Right forelimb (tissue), 1 donor: Measurements from ENCODE around the gene TMEM219.
A peak's percentile ranks its signal among the peaks of the same experiment; 100 is the strongest.

Experiments
- DNase-seq: peaks from one replicate; pipeline ENCODE4 v3.0.0-alpha.2; 2018

TMEM219 gene

GRCh38 chr16:29983420-29984136 lies 21.7 kb downstream of the TMEM219 start:
- DNase-seq, result no peak

GRCh38 chr16:29984137-29984763 lies 22.4 kb downstream of the TMEM219 start:
- DNase-seq, result no peak

- DNase-seq, result no peak
These were observed 22.9 kb downstream of the TMEM219 start for GRCh38 chr16:29984764-29985147.

GRCh38 chr16:29985271-29985811 lies 23.5 kb downstream of the TMEM219 start:
- DNase-seq, result no peak

- DNase-seq, result no peak
These were observed 24.4 kb downstream of the TMEM219 start for GRCh38 chr16:29986231-29986630.

- no peak for DNase-seq
These were observed 25.1 kb downstream of the TMEM219 start for GRCh38 chr16:29986931-29987330.

- no peak for DNase-seq
These were observed 25.6 kb downstream of the TMEM219 start for GRCh38 chr16:29987371-29988085.

GRCh38 chr16:29988346-29989075 lies 26.6 kb downstream of the TMEM219 start:
- no peak for DNase-seq

GRCh38 chr16:29989111-29989858 lies 27.4 kb downstream of the TMEM219 start:
- no peak for DNase-seq

GRCh38 chr16:29990034-29990433 lies 28.2 kb downstream of the TMEM219 start:
- DNase-seq, result no peak

- no peak for DNase-seq
These were observed 29.1 kb downstream of the TMEM219 start for GRCh38 chr16:29990883-29991570.

GRCh38 chr16:29991571-29991904 lies 29.7 kb downstream of the TMEM219 start:
- DNase-seq, result no peak

- no peak for DNase-seq
These were observed 30.6 kb downstream of the TMEM219 start for GRCh38 chr16:29992344-29992967.

- DNase-seq, result no peak
These were observed 31.5 kb downstream of the TMEM219 start for GRCh38 chr16:29993191-29993902.

GRCh38 chr16:29993903-29994599 lies 32.2 kb downstream of the TMEM219 start:
- no peak for DNase-seq

- no peak for DNase-seq
These were observed 32.9 kb downstream of the TMEM219 start for GRCh38 chr16:29994600-29995323.

GRCh38 chr16:29995324-29995910 lies 33.5 kb downstream of the TMEM219 start, which contains the start of gene HIRIP3:
TSS of gene HIRIP3 (minus strand) at chr16:29995617. CDS start at chr16:29995605, 12 bp downstream.
- DNase-seq, result peak; percentile 93

- DNase-seq, result peak; percentile 99
These were observed 34.3 kb downstream of the TMEM219 start, which contains the start of gene INO80E for GRCh38 chr16:29995911-29996765. TSS of gene INO80E (plus strand) at chr16:29996241. CDS start at chr16:29996311, 70 bp downstream.
